Activated naive CD4-positive, alpha-beta T cell treated with anti-CD3 and anti-CD28 coated beads for 36 hours (primary cell): ENCODE data around the gene FANCL. TPM values are rescaled to one million over a fixed set of nuclear protein-coding genes. Genes with fewer than 3 reads are reported as not detected.
"Not testable (repeated sequence)": the region's sequence is repeated elsewhere in the genome, so short reads cannot be mapped to it uniquely, and the experiment has no call there.

Experiments used
- CTCF ChIA-PET: fragments of 350-600 bp; sonication (Branson Sonifier 250); formaldehyde crosslinking; loops from one replicate; lab custom pipeline; 2021; ENCODE audit warnings: antibody characterized with exemption; lab: Charles Lee
- DNase-seq: peaks from one replicate; pipeline ENCODE4 v3.0.0-alpha.2; 2020
- H3K27ac Mint-ChIP-seq: one replicate; pipeline ENCODE4 v1.8.0; 2021; ENCODE audit warnings: mild to moderate bottlenecking, mixed read lengths
- H3K27me3 Mint-ChIP-seq: one replicate; pipeline ENCODE4 v1.8.0; 2021; ENCODE audit warnings: low read depth, mixed read lengths
- H3K36me3 Mint-ChIP-seq: one replicate; pipeline ENCODE4 v1.8.0; 2021; ENCODE audit warnings: low read depth, mixed read lengths
- H3K4me1 Mint-ChIP-seq: one replicate; pipeline ENCODE4 v1.8.0; 2021; ENCODE audit warnings: low read depth, mixed read lengths
- H3K4me3 Mint-ChIP-seq: one replicate; pipeline ENCODE4 v1.8.0; 2021; ENCODE audit warnings: mild to moderate bottlenecking, moderate library complexity, mixed read lengths
- H3K9me3 Mint-ChIP-seq: one replicate; pipeline ENCODE4 v1.8.0; 2021; ENCODE audit warnings: mixed read lengths
- intact Hi-C: fragments of 100-400 bp; cut with micrococcal nuclease; formaldehyde crosslinking; loops from one replicate; pipeline ENCODE4 v1.15.1; 2023
- total RNA-seq, 2 experiments: library from RNA; stranded (reverse); gene quantifications; one replicate each; pipeline ENCODE4 v1.2.3, GENCODE V29; 2021

Gene FANCL
- total RNA-seq, 2 experiments from 2014 or later, result 14.3 to 16.3 TPM

DNA sequence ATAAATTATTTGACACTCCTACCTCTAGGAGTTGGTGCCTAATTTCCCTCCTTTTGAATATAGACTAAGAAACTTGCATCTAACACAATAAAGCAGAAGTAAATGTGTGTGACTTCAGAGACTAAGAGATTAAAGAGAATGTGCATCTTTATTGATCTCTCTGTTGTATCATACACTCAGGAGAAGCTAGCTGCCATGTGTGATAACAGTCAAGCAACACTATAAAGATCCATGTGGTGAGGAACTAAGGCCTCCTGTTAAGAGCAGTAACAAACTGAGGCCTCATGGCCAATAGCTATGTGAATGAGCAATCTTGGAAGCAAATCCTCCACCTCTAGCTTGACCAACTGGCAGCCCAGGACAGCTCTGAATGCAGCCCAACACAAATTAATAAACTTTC, 3.4 kb downstream of the FANCL start:
- CTCF ChIA-PET, result interaction anchor here (0.7 kb wide), 1 partner anchor 332 kb away, joined by 3 read pairs; no protein-coding TSS in a partner anchor
- no peaks in the 10 kb centered on the region for H3K9me3 Mint-ChIP-seq
- peaks cover 3% of the 10 kb centered on the region for H3K36me3 Mint-ChIP-seq
- H3K4me3 Mint-ChIP-seq, result no peak overlapping the region
- H3K4me1 Mint-ChIP-seq, result peaks cover 28% of the 10 kb centered on the region
- H3K27ac Mint-ChIP-seq, result no peak overlapping the region
- peaks cover 3% of the 10 kb centered on the region for H3K27me3 Mint-ChIP-seq
- DNase-seq, result no peak
- intact Hi-C loops, result no loop called here

DNA sequence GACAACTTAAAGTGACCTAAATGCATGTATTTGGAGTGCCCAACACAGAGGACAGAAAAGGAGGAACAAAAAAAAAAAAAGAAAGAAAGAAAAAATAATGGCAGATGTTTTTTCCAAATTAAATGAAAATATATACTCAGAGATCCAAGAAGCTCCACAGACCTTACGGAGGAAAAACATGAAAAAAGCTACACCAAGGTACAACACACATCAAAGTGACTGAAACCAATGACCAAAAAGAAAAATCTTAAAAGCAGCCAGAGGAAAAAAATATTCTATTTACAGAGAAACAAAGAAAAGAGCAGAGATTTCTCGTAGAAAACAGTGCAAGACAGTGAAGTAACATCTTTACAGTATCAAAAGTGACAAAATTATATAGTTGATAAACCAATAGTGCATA, 5.1 kb downstream of the FANCL start:
- Mint-ChIP-seq H3K27me3 (no peaks in the 10 kb centered on the region), H3K27ac (no peak overlapping the region), H3K9me3 (no peaks in the 10 kb centered on the region), H3K36me3 (peaks cover 1% of the 10 kb centered on the region), H3K4me3 (no peak overlapping the region), H3K4me1 (peaks cover 24% of the 10 kb centered on the region)
- no peak for DNase-seq
- CTCF ChIA-PET, result no interaction called here
- intact Hi-C loops, result no loop called here

DNA sequence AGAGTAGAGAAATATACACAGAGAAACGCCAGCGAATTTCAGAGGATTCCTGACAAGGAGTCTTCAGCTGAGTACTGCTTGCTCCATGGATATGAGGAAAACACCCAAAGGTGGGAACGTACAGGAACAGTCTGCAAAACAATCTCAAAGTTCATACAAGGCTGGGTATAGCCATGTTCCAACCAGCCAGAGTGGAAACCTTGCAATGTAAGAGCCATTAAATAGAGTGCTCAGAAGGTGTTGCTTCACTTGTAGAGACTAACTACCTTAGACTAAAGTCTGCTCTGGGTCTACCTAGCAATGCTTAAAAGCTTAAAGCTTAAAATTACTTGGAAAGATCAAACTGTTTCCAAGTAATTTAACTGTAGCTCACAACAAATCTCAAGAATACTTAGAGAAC, 6.0 kb downstream of the FANCL start:
- intact Hi-C loops, result no loop called here
- DNase-seq, result no peak
- Mint-ChIP-seq H3K27ac (no peak overlapping the region), H3K4me3 (no peak overlapping the region), H3K9me3 (no peaks in the 10 kb centered on the region), H3K36me3 (peaks cover 1% of the 10 kb centered on the region), H3K27me3 (no peaks in the 10 kb centered on the region), H3K4me1 (peaks cover 21% of the 10 kb centered on the region)
- CTCF ChIA-PET, result no interaction called here

DNA sequence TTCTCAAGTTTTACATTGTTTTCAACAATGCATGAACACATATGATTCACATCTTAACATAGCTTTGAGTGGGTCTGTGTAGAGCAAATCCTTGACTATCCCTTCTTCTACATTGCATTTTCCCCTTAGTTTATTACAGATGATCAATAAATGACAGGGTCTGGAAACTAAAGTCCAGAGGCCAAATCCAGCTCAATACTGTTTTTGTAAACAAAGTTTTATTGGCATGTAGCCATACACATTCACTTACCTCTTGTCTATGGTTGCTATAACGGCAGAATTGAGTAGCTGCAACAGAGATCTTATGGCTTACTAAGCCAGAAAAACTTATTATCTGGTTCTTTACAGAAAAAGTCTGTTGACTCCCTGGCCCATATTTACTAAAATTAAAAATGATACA, 12.8 kb downstream of the FANCL start:
- Mint-ChIP-seq H3K4me1 (no peaks in the 10 kb centered on the region), H3K4me3 (no peak overlapping the region), H3K27ac (no peak overlapping the region), H3K9me3 (no peaks in the 10 kb centered on the region), H3K27me3 (no peaks in the 10 kb centered on the region), H3K36me3 (peaks cover 9% of the 10 kb centered on the region)
- CTCF ChIA-PET, result no interaction called here
- intact Hi-C loops, result no loop called here
- no peak for DNase-seq

DNA sequence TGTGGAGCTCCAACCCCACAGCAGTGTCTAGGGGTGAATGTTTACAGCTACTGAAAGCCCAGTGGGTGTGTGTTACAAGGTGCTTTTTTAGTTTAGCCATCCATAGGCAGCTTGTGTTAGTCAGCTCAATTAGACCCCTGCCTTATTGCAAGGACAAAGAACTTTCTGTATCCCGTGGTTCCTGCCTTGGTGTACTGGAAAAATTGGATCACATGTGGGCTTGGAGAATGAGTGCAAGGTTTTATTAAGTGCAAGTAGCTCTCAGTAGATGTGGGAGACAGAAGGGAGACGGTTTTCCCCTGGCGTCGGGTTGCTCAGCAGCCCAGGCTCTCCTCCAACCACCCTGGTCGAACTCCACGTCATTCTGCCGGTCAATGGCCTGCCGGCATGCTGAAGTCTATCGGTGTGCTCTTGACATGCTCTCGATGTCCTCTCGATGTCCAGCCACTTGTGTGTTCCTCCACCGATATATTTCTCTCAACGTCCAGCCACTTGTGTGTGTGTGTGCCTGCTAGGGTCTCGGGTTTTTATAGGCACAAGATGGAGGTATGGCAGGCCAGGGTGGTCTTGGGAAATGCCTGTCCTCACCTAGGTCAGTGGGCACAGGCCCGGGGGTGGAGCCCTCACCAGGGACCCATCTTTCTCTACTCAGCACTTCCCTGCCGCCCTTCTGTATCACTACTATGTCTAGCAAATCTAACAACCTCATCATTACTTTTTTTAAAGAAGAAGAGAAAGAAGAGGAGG, 13.8 kb downstream of the FANCL start:
- Mint-ChIP-seq H3K27ac (no peak overlapping the region), H3K36me3 (peaks cover 9% of the 10 kb centered on the region)

DNA sequence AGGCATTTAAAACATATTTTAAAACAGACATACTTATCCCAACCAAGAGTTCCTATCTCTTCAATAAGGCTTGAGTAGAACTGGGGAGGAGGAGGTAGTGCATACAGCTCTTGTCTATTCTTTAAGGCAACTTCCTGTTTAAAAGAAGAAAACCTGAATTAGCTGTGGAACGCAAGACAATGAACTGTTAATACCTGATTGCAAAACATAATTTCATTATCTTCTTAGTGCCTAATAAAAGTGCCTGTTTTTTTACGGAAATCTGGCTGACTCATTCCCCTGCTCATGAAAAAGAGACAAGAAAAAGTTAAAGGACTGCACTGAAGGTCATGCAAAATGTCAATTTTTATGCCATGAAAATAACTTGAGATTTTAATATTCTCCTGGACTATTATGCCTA, 19.2 kb downstream of the FANCL start:
- H3K36me3 Mint-ChIP-seq, result peaks cover 17% of the 10 kb centered on the region
- no peak overlapping the region for H3K4me3 Mint-ChIP-seq
- H3K9me3 Mint-ChIP-seq, result no peaks in the 10 kb centered on the region
- H3K27ac Mint-ChIP-seq, result no peak overlapping the region
- CTCF ChIA-PET, result no interaction called here
- intact Hi-C loops, result no loop called here
- H3K4me1 Mint-ChIP-seq, result no peaks in the 10 kb centered on the region
- no peaks in the 10 kb centered on the region for H3K27me3 Mint-ChIP-seq
- no peak for DNase-seq

More for the DNA sequence above, 13.8 kb downstream of the FANCL start:
- CTCF ChIA-PET, result no interaction called here
- no peaks in the 10 kb centered on the region for H3K4me1 Mint-ChIP-seq
- no peaks in the 10 kb centered on the region for H3K27me3 Mint-ChIP-seq
- no peak for DNase-seq
- intact Hi-C loops, result no loop called here
- H3K4me3 Mint-ChIP-seq, result no peak overlapping the region
- H3K9me3 Mint-ChIP-seq, result no peaks in the 10 kb centered on the region

DNA sequence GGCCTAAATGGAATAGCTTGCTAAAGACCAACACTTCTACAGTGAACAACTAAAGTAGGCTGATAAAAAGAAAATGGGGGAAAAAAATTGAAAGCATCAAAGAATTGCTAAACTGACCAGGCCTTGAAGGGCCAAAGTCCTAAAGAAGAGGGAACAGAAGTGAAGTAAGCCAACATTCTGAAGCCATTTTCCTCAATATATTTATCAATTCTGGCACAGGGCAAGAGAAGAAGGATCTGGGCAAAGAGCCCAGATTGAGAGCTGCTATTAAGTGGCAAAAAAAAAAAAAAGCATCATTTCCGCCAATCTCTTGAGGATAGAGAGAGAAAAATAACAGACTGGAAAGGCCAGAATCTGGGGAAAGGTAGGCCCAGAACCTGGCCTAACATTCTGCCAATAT, 25.7 kb downstream of the FANCL start:
- Mint-ChIP-seq H3K27me3 (no peaks in the 10 kb centered on the region), H3K9me3 (peaks cover 15% of the 10 kb centered on the region), H3K4me3 (no peak overlapping the region), H3K4me1 (no peaks in the 10 kb centered on the region), H3K27ac (no peak overlapping the region), H3K36me3 (peaks cover 41% of the 10 kb centered on the region)
- intact Hi-C loops, result loop anchor here (5.0 kb wide), 1 partner anchor 308 kb away; no protein-coding TSS in a partner anchor
- DNase-seq, result no peak
- CTCF ChIA-PET, result no interaction called here

DNA sequence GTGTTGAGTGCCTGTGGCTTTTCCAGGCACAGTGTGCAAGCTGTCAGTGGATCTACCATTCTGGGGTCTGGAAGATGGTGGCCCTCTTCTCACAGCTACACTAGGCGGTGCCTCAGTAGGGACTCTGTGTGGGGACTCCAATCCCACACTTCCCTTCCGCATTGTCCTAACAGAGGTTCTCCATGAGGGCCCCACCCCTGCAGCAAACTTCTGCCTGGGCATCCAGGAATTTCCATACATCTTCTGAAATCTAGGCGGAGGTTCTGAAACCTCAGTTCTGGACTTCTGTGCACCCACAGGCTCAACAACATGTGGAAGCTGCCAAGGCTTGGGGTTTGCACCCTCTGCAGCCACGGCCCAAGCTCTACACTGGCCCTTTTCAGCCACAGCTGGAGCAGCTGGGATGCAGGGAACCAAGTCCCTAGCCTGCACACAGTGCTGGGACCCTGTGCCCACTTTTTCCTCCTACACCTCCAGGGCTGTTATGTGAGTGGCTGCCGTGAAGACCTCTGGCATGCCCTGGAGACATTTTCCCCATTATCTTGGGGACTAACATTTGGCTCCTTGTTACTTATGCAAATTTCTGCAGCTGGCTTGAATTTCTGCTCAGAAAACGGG, 30.1 kb downstream of the FANCL start:
- H3K4me3 Mint-ChIP-seq, H3K4me1 Mint-ChIP-seq, H3K27me3 Mint-ChIP-seq, intact Hi-C loops, H3K27ac Mint-ChIP-seq, CTCF ChIA-PET, DNase-seq: not testable (repeated sequence)
- Mint-ChIP-seq H3K9me3 (peaks cover 16% of the 10 kb centered on the region), H3K36me3 (peaks cover 33% of the 10 kb centered on the region)

DNA sequence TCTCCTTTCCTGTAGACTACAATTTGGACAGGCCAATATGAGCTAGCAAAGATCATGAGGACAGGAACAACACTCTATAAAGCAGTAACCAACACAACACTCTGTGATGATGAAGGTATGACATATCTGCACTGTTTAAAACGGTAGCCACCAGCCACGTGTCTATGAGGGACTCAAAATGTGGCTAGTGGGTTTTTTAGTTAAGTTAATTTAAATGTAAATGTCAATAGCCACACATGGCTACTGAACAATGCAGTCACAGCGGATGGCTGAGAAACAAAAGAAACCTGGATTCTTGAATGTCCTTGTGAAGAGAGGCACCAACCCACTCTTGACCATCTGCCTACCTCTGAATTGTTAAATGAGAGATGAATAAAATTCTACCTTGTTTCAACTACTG, 33.9 kb downstream of the FANCL start:
- H3K9me3 Mint-ChIP-seq, result peaks cover 16% of the 10 kb centered on the region
- no peak overlapping the region for H3K4me3 Mint-ChIP-seq
- intact Hi-C loops, result no loop called here
- DNase-seq, result no peak
- H3K4me1 Mint-ChIP-seq, result no peaks in the 10 kb centered on the region
- H3K27me3 Mint-ChIP-seq, result no peaks in the 10 kb centered on the region
- H3K27ac Mint-ChIP-seq, result no peak overlapping the region
- peaks cover 27% of the 10 kb centered on the region for H3K36me3 Mint-ChIP-seq
- CTCF ChIA-PET, result no interaction called here

DNA sequence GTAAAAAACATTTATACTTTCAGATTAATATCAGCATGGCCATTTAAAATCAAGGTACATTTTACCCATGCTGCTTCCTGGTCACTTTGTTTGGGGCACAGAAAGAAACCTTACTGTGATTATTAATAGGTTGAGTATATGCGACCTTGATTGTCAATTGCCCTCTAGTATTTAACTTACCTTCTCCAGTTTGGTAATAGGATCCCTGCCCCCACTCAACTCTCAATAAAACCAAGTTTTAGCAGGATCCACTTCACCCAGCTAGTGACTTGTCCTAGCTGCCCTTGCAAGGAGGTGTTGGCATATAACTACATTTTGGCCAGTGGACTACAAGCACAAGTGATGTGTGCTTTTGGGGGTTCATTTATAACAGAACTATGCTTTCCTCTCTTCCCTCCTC, 34.3 kb downstream of the FANCL start:
- Mint-ChIP-seq H3K4me3 (no peak overlapping the region), H3K36me3 (peaks cover 23% of the 10 kb centered on the region), H3K27me3 (no peaks in the 10 kb centered on the region), H3K4me1 (no peaks in the 10 kb centered on the region), H3K27ac (no peak overlapping the region), H3K9me3 (peaks cover 14% of the 10 kb centered on the region)
- intact Hi-C loops, result no loop called here
- DNase-seq, result no peak
- CTCF ChIA-PET, result no interaction called here

DNA sequence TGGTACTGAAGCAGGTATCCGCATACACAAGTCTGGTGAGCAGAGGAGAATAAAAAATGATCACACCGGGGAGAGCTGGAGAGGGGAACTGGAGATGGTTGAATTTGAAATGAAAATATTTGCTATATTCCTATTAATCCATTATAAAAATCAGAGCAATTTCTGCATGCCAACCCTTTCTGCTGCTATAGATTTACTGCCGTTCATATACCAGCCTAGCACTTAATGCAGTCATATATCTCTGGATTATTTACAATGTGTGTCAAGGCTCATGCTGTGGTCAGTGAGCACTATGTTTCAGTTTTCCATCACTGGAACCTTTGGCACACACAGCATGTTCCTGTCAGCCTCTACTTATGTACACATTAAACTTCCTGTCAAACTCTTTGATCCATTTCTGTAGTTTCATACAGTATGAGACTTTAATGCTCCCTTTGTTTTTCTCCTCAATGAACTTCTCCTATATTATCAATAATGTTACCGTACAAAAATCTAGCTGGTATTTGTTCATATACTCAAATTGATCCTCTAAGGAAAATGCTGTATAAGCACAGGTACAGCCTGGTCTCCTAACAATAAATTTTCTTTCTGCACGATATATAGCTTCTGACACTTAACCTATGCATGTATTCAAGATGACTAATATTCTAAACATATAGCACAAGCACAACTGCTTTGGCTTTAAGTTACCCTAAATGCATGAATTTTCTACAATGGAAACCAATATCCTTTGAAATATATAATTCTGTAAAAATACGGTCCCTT, 36.7 kb downstream of the FANCL start:
- Mint-ChIP-seq H3K9me3 (no peaks in the 10 kb centered on the region), H3K27ac (no peak overlapping the region), H3K27me3 (no peaks in the 10 kb centered on the region), H3K36me3 (peaks cover 5% of the 10 kb centered on the region), H3K4me3 (no peak overlapping the region), H3K4me1 (no peaks in the 10 kb centered on the region)
- CTCF ChIA-PET, result no interaction called here
- DNase-seq, result no peak
- intact Hi-C loops, result no loop called here

DNA sequence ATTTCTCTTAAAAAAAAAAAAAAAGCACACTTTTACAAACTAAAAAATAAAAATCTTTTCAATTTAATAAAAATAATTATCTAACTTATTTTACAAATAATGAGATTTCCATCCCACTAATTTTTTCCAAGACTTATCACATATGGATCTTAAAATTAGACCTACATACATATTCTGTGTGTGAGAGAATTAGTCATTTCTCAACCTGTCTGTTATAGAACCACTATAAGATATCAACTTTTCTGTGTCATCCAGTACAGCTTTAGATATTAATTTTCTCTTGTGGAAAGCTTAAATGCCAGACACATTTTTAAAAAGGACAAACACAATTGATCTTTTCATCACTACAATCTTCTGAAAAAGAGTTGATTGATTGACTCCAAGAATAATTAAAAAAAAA, 38.1 kb downstream of the FANCL start:
- intact Hi-C loops, result no loop called here
- no peak overlapping the region for H3K4me3 Mint-ChIP-seq
- H3K36me3 Mint-ChIP-seq, result peaks cover 5% of the 10 kb centered on the region
- CTCF ChIA-PET, result no interaction called here
- no peaks in the 10 kb centered on the region for H3K4me1 Mint-ChIP-seq
- no peaks in the 10 kb centered on the region for H3K27me3 Mint-ChIP-seq
- H3K27ac Mint-ChIP-seq, result no peak overlapping the region
- H3K9me3 Mint-ChIP-seq, result no peaks in the 10 kb centered on the region
- no peak for DNase-seq
